Measurements from ENCODE around the gene DMRT2. TPM values are rescaled to one million over a fixed set of nuclear protein-coding genes. Genes with fewer than 3 reads are reported as not detected.
A peak's percentile ranks its signal among the peaks of the same experiment; 100 is the strongest.

Gene DMRT2
- total RNA-seq, 1 donor from 2014 or later = 7.2 TPM

DNA sequence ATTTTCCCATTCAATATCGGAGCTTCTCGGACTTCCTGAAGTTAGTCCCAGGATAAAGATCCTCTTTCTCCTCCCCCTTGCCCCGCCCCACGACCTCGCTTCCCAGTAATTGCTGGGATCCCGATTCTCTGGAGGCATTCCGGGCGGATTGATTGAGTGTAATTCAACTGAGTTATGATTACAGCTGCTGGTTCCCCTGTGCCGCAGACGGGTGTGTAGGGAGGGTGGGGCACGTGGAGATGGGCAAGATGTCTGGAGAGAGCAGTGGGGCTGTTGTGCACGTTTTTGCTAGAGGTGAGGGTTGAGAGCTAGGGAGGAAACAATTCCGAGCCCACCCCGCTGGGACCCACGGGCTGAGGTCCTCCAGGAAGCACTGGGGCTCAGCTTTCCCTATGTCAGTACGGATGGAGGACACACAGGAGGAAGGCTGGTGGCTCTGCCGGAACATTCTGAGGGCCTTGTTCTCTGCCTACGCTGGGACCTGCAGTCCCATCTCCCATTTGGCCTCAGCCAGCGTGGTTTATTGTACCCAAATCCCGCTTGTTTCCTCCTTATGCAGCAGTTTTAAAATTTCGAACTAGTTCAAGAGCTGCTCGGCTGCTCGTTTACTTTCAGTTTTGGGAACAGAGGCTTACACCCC, 2.4 kb upstream of the DMRT2 start:
- TF ChIP-seq, protein P1, sequence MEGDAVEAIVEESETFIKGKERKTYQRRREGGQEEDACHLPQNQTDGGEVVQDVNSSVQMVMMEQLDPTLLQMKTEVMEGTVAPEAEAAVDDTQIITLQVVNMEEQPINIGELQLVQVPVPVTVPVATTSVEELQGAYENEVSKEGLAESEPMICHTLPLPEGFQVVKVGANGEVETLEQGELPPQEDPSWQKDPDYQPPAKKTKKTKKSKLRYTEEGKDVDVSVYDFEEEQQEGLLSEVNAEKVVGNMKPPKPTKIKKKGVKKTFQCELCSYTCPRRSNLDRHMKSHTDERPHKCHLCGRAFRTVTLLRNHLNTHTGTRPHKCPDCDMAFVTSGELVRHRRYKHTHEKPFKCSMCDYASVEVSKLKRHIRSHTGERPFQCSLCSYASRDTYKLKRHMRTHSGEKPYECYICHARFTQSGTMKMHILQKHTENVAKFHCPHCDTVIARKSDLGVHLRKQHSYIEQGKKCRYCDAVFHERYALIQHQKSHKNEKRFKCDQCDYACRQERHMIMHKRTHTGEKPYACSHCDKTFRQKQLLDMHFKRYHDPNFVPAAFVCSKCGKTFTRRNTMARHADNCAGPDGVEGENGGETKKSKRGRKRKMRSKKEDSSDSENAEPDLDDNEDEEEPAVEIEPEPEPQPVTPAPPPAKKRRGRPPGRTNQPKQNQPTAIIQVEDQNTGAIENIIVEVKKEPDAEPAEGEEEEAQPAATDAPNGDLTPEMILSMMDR (IDR thresholded peaks at IDR 0.05) = no peak
- Histone ChIP-seq H3K9me3 (no peaks in the 10 kb centered on the region), H3K4me3 (peak overlapping the region; percentile 51 to 62), H3K27ac (no peak overlapping the region), H3K27me3 (peaks cover 30% of the 10 kb centered on the region), H3K36me3 (no peaks in the 10 kb centered on the region), H3K4me1 (peaks cover 7 to 12% of the 10 kb centered on the region in 2 donors)
- no peak for DNase-seq (ENCODE audit: low spot score in 2 of 2)
- intact Hi-C loops (cut with DNase I) = no loop called here

DNA sequence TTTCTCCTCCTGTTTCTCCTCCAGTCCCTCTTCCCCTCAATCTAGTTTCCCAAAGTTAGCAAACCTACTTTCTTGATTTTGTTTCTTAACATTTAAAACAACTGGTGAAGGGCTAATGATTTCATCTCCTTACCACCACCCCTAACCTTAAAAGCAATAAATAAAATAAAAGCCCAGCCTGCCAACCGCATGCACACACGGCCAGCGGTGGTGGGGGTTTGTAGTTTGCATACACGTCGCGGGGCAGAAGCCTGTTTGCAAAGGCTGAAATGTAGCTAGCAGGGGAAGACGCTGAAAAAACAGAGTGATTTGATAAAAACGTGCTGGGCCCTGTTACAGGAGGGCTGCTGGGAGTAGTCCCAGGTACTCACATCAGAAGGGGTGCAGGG, 1.9 kb upstream of the DMRT2 start:
- H3K36me3 ChIP-seq = no peaks in the 10 kb centered on the region
- peaks cover 7 to 15% of the 10 kb centered on the region in 2 donors for H3K4me1 ChIP-seq
- DNase-seq (ENCODE audit: low spot score in 2 of 2) = no peak
- no peaks in the 10 kb centered on the region for H3K9me3 ChIP-seq
- H3K27me3 ChIP-seq = peaks cover 30% of the 10 kb centered on the region
- TF ChIP-seq, protein P1 (IDR thresholded peaks at IDR 0.05) = no peak
- intact Hi-C loops (cut with DNase I) = no loop called here
- H3K27ac ChIP-seq = no peak overlapping the region
- H3K4me3 ChIP-seq = peak overlapping the region; percentile 51 to 62

DNA sequence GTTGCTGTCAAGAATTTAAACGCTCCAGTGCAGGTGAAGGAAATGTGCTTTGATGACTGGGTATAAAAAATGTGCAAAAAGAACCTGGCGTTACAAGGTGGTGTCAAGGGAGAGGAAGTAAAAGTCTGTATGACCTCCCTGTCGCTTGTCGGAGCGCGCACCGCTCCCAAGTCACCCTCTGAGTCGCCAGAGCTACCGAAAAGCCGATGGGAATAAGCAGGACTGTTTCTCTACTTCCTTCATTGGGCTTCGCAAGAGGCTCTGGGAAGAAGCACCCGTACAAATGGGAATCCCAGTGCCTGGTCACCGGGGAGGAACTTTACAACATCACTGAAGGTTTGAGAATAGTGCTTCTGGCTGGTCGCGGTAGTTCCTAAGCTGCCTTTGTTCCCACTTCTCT, 1.3 kb upstream of the DMRT2 start:
- H3K27ac ChIP-seq = no peak overlapping the region
- H3K36me3 ChIP-seq = no peaks in the 10 kb centered on the region
- TF ChIP-seq, protein P1 (IDR thresholded peaks at IDR 0.05) = no peak
- H3K27me3 ChIP-seq = peaks cover 30% of the 10 kb centered on the region
- no peaks in the 10 kb centered on the region for H3K9me3 ChIP-seq
- peak overlapping the region; percentile 51 to 62 for H3K4me3 ChIP-seq
- DNase-seq (ENCODE audit: low spot score in 2 of 2) = no peak
- intact Hi-C loops (cut with DNase I) = no loop called here
- peaks cover 7 to 15% of the 10 kb centered on the region in 2 donors for H3K4me1 ChIP-seq

DNA sequence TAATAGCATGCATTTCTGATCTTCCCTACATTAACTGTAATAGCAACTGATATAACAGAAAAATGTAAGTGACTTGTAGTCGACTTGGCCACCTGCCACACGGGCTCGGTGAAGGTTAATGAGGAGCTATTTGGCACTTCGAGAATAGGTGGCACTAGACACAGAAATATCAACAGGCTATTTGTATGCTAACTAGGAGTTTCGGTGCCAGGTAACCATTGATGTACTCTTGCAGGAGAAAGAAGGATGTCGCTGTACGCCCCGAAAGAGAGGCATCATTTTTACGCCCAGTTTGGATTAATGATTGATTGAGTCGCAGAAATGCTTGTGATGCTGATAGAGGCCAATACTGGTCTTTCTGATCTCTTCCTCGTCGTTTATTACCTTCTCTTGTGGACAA, 516 bp upstream of the DMRT2 start:
- no peak for DNase-seq (ENCODE audit: low spot score in 2 of 2)
- Histone ChIP-seq H3K4me1 (peaks cover 7 to 15% of the 10 kb centered on the region in 2 donors), H3K9me3 (no peaks in the 10 kb centered on the region), H3K4me3 (peak overlapping the region in 1 of 2 donors; percentile 13), H3K27ac (no peak overlapping the region), H3K36me3 (no peaks in the 10 kb centered on the region), H3K27me3 (peaks cover 28% of the 10 kb centered on the region)
- intact Hi-C loops (cut with DNase I) = no loop called here
- TF ChIP-seq, protein P1 (IDR thresholded peaks at IDR 0.05) = no peak

DNA sequence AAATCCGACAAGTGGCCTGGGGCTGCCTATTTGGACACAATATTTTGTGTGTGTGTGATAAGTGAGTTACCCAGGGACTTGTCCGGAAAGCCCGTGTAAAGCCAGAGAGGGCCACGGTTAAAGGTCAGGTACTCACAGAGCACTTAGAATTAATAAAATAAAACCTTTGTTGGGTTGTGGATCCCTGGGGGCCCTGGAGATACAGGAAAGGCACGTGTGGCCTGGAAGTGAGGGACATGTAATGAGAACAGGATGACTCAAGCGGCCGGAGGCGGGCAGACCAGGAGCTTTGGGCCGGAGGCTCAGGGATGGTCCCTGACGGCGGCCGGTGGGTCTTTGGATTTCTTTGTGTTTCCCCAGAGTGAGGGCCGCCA, 1.0 kb downstream of the DMRT2 start:
- Histone ChIP-seq H3K4me3 (peak overlapping the region in 1 of 2 donors; percentile 45), H3K36me3 (no peaks in the 10 kb centered on the region), H3K9me3 (no peaks in the 10 kb centered on the region), H3K4me1 (peaks cover 7 to 15% of the 10 kb centered on the region in 2 donors), H3K27ac (no peak overlapping the region), H3K27me3 (peaks cover 15% of the 10 kb centered on the region)
- DNase-seq (ENCODE audit: low spot score in 2 of 2) = no peak
- intact Hi-C loops (cut with DNase I) = no loop called here
- TF ChIP-seq, protein P1 (IDR thresholded peaks at IDR 0.05) = no peak

Data from ascending aorta (tissue), 2 donors.